HepG2 (cell line): ENCODE data around the gene ABHD15. TPM values are rescaled to one million over a fixed set of nuclear protein-coding genes. Genes with fewer than 3 reads are reported as not detected.

Experiments
- CTCF ChIP-seq: sonication (generic); formaldehyde crosslinking; IDR thresholded peaks from 2 replicates; pipeline ENCODE4 v1.5.0; 2020; ENCODE audit warnings: mild to moderate bottlenecking, missing genetic modification reagents, moderate library complexity
- HDAC2 ChIP-seq: sonication (generic); formaldehyde crosslinking; IDR thresholded peaks from 2 replicates; pipeline ENCODE4 v1.4.0; 2020; ENCODE audit warnings: missing genetic modification reagents
- HMGXB4 ChIP-seq, 2 experiments: sonication (generic) in 1 of 2; formaldehyde crosslinking in 1 of 2; IDR thresholded peaks; 2 replicates each; pipeline versions ENCODE4 v1.4.0 to v1.6.1; 2018 to 2020; ENCODE audit warnings: missing genetic modification reagents in 2 of 2, borderline replicate concordance in 1 of 2, low read depth in 1 of 2, mild to moderate bottlenecking in 1 of 2, missing biosample characterization in 1 of 2
- KLF6 ChIP-seq: IDR thresholded peaks from 2 replicates; pipeline ENCODE4 v1.8.0; 2016; ENCODE audit warnings: missing biosample characterization, missing genetic modification reagents
- MAX ChIP-seq: IDR thresholded peaks from 2 replicates; pipeline ENCODE4 v1.6.1; 2012; ENCODE audit warnings: inconsistent platforms
- MAZ ChIP-seq, 2 experiments: sonication (generic) in 1 of 2; formaldehyde crosslinking in 1 of 2; IDR thresholded peaks; 2 replicates each; pipeline versions ENCODE4 v1.5.0 to v1.6.1; 2012 to 2020; ENCODE audit warnings: low read depth in 2 of 2, mild to moderate bottlenecking in 2 of 2, borderline replicate concordance in 1 of 2, improper control_type of control experiment in 1 of 2, low read length in 1 of 2, missing genetic modification reagents in 1 of 2, moderate library complexity in 1 of 2
- RAD21 ChIP-seq: fragments of 450-650 bp; formaldehyde crosslinking; IDR thresholded peaks from 2 replicates; pipeline ENCODE4 v1.5.0; 2020; ENCODE audit warnings: mild to moderate bottlenecking
- SAP130 ChIP-seq: IDR thresholded peaks from 2 replicates; pipeline ENCODE4 v1.6.1; 2016; ENCODE audit warnings: low read depth
- STAG1 ChIP-seq: sonication (generic); formaldehyde crosslinking; IDR thresholded peaks from 2 replicates; pipeline ENCODE4 v1.4.0; 2020; ENCODE audit warnings: missing genetic modification reagents
- TEAD3 ChIP-seq: optimal IDR thresholded peaks from 2 replicates; pipeline ENCODE3; 2016; ENCODE audit warnings: borderline replicate concordance
- ZBED4 ChIP-seq: sonication (generic); formaldehyde crosslinking; IDR thresholded peaks from 2 replicates; pipeline ENCODE4 v1.4.0; 2020; ENCODE audit warnings: missing genetic modification reagents, borderline replicate concordance
- ZFP82 ChIP-seq: sonication (generic); formaldehyde crosslinking; IDR thresholded peaks from 2 replicates; pipeline ENCODE4 v1.5.1; 2020; ENCODE audit warnings: mild to moderate bottlenecking, missing genetic modification reagents, borderline replicate concordance
- ZGPAT ChIP-seq: IDR thresholded peaks from 2 replicates; pipeline ENCODE4 v1.6.1; 2016; ENCODE audit warnings: mild to moderate bottlenecking
- ZNF570 ChIP-seq: sonication (generic); formaldehyde crosslinking; IDR thresholded peaks from 2 replicates; pipeline ENCODE4 v1.4.0; 2020; ENCODE audit warnings: mild to moderate bottlenecking, missing genetic modification reagents, borderline replicate concordance
- polyA plus RNA-seq, 8 experiments: library from polyadenylated mRNA; depleted of rRNA in 3 of 8; stranded (reverse) in 7 of 8; unstranded in 1 of 8; fragments of >200 nt; fragmentation: Illumina TruSeq in 4 of 8; extraction: Trizol in 4 of 8; gene quantifications; 2 replicates each; pipeline versions ENCODE4 v1.2.1 to v1.2.3, GENCODE V29; 2011 to 2016; ENCODE audit warnings: low read depth in 4 of 8, missing spikeins in 1 of 8, mixed read lengths in 1 of 8; ENCODE audit not compliant: insufficient read depth in 1 of 8
- total RNA-seq, 5 experiments: library from RNA; depleted of rRNA; stranded (reverse); fragments of >200 nt; fragmentation: Illumina TruSeq; extraction: Trizol; gene quantifications; 2 replicates each; pipeline ENCODE4 v1.2.3, GENCODE V29; 2016; ENCODE audit warnings: low read depth in 1 of 5

Gene ABHD15
- total and polyA plus RNA-seq, 2 of the 13 experiments (the other 11 are each of a cell fraction or from before 2014, with no cell fraction given): 2.4 to 7.7 TPM

GRCh38 chr17:29579866-29580771 lies 13.3 kb upstream of the ABHD15 start (continued):
- TF ChIP-seq ZBED4 (CRISPR knock-in tag) (no peak), SAP130 (CRISPR knock-in tag) (peak; percentile 50), KLF6 (CRISPR knock-in tag) (no peak), ZFP82 (CRISPR knock-in tag) (no peak), ZNF570 (CRISPR knock-in tag) (no peak), STAG1 (CRISPR knock-in tag) (peak; percentile 84), CTCF (CRISPR knock-in tag) (peak; percentile 96), HMGXB4 (CRISPR knock-in tag; IDR thresholded peaks at IDR 0.05; ENCODE audit: borderline replicate concordance in 1 of 2, low read depth in 1 of 2) (peak; percentile 54 to 88), MAX (peak; percentile 63), TEAD3 (CRISPR knock-in tag) (peak; percentile 70), ZGPAT (CRISPR knock-in tag) (peak; percentile 39; the same call in 1 of the 2 replicates), RAD21 (CRISPR knock-in tag) (peak; percentile 92), HDAC2 (CRISPR knock-in tag) (peak; percentile 49; the same call in 1 of the 2 replicates), MAZ (IDR thresholded peaks at IDR 0.05; ENCODE audit: borderline replicate concordance, low read depth, low read length) (peak; percentile 27; the same call in 1 of the 2 replicates), MAZ (CRISPR knock-in tag; IDR thresholded peaks at IDR 0.05; ENCODE audit: low read depth) (0 out of 2 replicates have a peak, but pooled peaks have one; percentile 28)
